Left ventricle myocardium inferior (tissue), 1 donor: ENCODE data around the gene ACOT6. TPM values are rescaled to one million over a fixed set of nuclear protein-coding genes. Genes with fewer than 3 reads are reported as not detected.

Experiments used
- DNase-seq: peaks from one replicate; pipeline ENCODE4 v3.0.0-alpha.2; 2020
- H3K27ac ChIP-seq: fragments of 200-600 bp; replicated peaks from 2 replicates; pipeline ENCODE4 v1.8.0; 2021
- H3K27me3 ChIP-seq: fragments of 200-600 bp; 2 replicates; pipeline ENCODE4 v1.8.0; 2021; ENCODE audit warnings: low read depth
- H3K36me3 ChIP-seq: fragments of 200-600 bp; 2 replicates; pipeline ENCODE4 v1.8.0; 2021
- H3K4me1 ChIP-seq: fragments of 200-600 bp; 2 replicates; pipeline ENCODE4 v1.8.0; 2021
- H3K4me3 ChIP-seq: fragments of 200-600 bp; 2 replicates; pipeline ENCODE4 v1.8.0; 2021; ENCODE audit warnings: mild to moderate bottlenecking, moderate library complexity
- H3K9me3 ChIP-seq: fragments of 200-600 bp; replicated peaks from 2 replicates; pipeline ENCODE4 v1.8.0; 2021
- intact Hi-C: fragments of 100-400 bp; cut with micrococcal nuclease; formaldehyde crosslinking; loops from one replicate; pipeline ENCODE4 v1.11.0; 2022
- total RNA-seq: library from RNA; stranded (reverse); fragmentation: NEBNext Ultra II Directional; extraction: Animal tissue kit (Norgen Biotek cat#: 25700); gene quantifications from one replicate; pipeline ENCODE4 v1.2.1, GENCODE V29; 2021
- TF ChIP-seq, protein P1 (sequence below): fragments of 200-600 bp; IDR thresholded peaks from 2 replicates; pipeline ENCODE4 v1.8.0; 2021; ENCODE audit warnings: antibody characterized with exemption, mild to moderate bottlenecking, borderline replicate concordance
- donor health status: DM: no; HTN: yes; CAD: no; lungs with severe emphysema.

Gene ACOT6
- total RNA-seq, 1 donor from 2014 or later, result not detected

DNA sequence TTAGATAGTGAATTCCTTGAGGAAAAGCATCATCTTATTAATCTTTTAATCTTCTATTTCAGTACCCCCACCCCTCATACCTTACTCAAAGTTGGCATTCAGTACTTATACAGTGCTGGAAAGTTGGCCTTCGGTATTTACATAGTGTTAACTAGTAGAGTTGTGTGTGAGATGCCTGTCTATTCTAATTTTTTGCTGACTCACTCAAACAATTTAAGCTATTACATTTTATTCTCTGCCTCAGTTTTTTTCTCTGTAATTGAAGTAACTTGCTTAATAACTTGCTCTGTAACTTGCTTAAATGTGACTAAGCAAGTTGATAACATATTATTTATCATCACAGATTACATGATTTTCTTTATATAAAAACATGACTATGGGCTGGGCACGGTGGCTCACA, 52.8 kb downstream of the ACOT6 start:
- Histone ChIP-seq H3K4me1 (peaks cover 4% of the 10 kb centered on the region), H3K27ac (no peak overlapping the region), H3K27me3 (no peaks in the 10 kb centered on the region), H3K4me3 (no peak overlapping the region), H3K9me3 (no peaks in the 10 kb centered on the region), H3K36me3 (peaks cover 22% of the 10 kb centered on the region)
- DNase-seq, result no peak
- TF ChIP-seq, protein P1, sequence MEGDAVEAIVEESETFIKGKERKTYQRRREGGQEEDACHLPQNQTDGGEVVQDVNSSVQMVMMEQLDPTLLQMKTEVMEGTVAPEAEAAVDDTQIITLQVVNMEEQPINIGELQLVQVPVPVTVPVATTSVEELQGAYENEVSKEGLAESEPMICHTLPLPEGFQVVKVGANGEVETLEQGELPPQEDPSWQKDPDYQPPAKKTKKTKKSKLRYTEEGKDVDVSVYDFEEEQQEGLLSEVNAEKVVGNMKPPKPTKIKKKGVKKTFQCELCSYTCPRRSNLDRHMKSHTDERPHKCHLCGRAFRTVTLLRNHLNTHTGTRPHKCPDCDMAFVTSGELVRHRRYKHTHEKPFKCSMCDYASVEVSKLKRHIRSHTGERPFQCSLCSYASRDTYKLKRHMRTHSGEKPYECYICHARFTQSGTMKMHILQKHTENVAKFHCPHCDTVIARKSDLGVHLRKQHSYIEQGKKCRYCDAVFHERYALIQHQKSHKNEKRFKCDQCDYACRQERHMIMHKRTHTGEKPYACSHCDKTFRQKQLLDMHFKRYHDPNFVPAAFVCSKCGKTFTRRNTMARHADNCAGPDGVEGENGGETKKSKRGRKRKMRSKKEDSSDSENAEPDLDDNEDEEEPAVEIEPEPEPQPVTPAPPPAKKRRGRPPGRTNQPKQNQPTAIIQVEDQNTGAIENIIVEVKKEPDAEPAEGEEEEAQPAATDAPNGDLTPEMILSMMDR, result no peak
- intact Hi-C loops, result no loop called here

DNA sequence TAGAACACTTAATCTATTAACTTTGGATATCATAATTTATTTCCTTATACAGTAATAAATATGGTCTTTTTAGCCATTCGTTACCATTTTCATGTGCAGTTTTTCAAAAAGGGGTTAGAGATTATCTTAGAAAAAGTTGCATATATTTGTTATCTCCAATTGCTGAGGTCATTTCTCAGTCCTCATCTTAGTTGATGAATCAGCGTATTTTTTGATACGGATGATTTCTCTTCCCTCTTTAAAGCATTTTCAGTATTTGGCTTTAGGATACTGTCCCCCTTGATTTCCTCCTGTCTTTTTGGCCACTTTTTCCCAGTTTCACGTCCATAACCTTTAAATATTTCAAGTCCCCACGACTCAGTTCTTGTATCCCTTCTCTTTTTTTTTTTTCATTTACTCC, 54.3 kb downstream of the ACOT6 start:
- H3K27ac ChIP-seq, result no peak overlapping the region
- H3K27me3 ChIP-seq, result no peaks in the 10 kb centered on the region
- no peak for DNase-seq
- intact Hi-C loops, result no loop called here
- peaks cover 16% of the 10 kb centered on the region for H3K36me3 ChIP-seq
- H3K4me3 ChIP-seq, result no peak overlapping the region
- TF ChIP-seq, protein P1, result no peak
- peaks cover 4% of the 10 kb centered on the region for H3K4me1 ChIP-seq
- no peaks in the 10 kb centered on the region for H3K9me3 ChIP-seq

DNA sequence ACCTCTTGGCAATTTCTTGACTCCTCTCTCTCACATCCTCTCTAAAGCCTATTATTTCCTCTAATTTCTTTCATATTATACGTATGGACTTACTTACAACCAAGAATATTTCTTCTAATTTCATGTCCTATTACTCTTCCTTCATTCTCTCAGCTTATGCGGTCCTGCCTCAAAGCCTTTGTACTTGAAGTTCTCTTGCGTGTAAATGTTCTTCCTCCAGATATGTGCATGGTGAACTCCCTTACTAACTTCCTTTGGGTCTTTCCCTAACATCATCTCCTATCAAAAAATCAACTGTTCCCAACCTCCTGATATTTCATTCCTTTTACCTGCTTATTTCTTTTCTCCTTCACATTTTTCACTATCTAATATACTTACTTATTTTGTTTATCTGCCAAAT, 55.5 kb downstream of the ACOT6 start:
- TF ChIP-seq, protein P1, result no peak
- no peak for DNase-seq
- H3K9me3 ChIP-seq, result no peaks in the 10 kb centered on the region
- intact Hi-C loops, result no loop called here
- no peak overlapping the region for H3K4me3 ChIP-seq
- H3K27ac ChIP-seq, result no peak overlapping the region
- H3K27me3 ChIP-seq, result no peaks in the 10 kb centered on the region
- peaks cover 9% of the 10 kb centered on the region for H3K36me3 ChIP-seq
- peaks cover 4% of the 10 kb centered on the region for H3K4me1 ChIP-seq

Other genes starting within 250 kb of the ACOT6 start
- 32.1 TPM for gene NUMB, start 154.0 kb upstream of the ACOT6 start, total RNA-seq
- gene RIOX1, start 121.6 kb upstream of the ACOT6 start, total RNA-seq, result 8.1 TPM
- gene ACOT1, start 75.4 kb upstream of the ACOT6 start, total RNA-seq, result 20.3 TPM
- gene HEATR4, start 53.6 kb upstream of the ACOT6 start, total RNA-seq, result 0.38 TPM
- 191 TPM for gene ACOT2, start 43.3 kb upstream of the ACOT6 start, total RNA-seq
- gene ACOT4, start 20.6 kb upstream of the ACOT6 start, total RNA-seq, result 0.77 TPM
- gene DNAL1, start 32.5 kb downstream of the ACOT6 start, total RNA-seq, result 15.2 TPM
- 19.2 TPM for gene PNMA1, start 101.9 kb downstream of the ACOT6 start, total RNA-seq
- gene PTGR2, start 239.3 kb downstream of the ACOT6 start, total RNA-seq, result 37.4 TPM